GM19328 (cell line): ENCODE results near the gene DAAM1.

Experiments used
- ATAC-seq: cut with Tn5 transposase; IDR thresholded peaks from one replicate; pipeline ENCODE4 v1.9.1; 2021; ENCODE audit warnings: mild to moderate bottlenecking, moderate library complexity; ENCODE audit not compliant: unreplicated experiment

DAAM1 gene

DNA sequence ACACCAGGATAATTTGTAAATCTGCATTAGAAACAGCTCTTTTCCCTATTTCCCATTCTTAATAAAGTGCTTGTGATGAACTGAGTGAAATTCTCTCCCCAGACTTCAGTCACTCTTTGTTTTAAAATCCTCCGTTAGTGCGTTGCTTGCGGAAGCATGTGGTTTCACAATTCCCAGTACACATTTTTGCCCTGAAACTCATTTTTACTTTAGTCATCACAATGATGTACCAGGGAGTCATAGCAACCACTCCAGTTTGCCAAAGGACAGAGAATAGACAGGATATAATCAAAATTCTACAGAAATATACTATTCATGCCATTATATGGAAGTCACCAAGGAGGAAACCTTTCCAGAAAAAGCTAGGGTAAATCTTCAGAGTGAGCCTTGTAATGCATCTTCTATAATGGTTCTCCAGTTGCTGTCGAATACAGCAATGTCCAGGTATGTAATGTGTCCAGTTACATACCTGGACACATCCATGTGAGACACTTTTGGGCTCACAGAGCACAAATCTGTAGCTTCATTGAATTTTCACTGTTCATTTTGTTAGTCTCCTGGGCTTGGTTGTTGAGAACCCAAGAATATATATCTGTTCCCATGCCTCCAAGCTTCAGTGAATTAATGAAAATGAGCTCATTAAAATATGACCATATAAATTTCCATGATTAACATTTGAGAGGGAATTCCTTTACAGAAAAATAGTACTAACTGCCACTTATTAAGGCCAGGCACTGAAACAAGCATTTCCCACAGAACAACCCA, 219.0 kb downstream of the DAAM1 start:
- ATAC-seq: no peak

DNA sequence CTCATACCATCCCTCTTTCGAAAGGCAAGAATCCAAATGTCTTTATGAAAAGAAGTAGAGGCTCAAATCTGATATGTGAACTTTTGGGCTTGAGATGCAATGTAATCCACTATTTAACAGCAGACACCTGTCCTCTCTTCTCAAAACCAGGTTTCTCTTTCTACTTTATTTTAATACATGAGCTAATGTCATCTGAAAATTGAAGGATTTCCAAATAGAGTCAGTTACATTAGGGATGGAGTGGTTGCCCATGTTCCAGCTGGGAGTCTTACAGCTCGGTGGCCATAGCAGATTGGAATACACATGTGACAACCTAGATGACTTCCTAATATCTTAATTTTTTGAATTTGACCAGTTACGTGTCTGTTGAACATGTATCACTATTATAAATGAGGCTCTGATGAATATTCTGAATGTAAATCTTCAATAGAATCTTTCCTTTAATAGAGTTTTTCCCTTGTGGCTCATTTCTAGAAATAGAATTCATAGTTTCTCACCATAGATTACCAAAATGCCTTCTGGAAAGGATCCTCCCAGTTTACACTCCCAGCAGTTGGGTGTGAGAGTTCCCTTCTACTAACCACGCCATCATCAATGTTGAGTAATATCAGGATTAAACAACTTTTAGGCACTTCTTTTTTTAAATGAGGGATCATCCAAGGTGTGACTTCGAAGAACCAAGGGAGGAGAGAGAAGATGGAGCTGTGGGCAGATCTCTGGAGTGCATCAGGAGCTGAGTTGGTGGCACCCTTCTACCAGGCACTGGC, 227.6 kb downstream of the DAAM1 start:
- no peak for ATAC-seq

DNA sequence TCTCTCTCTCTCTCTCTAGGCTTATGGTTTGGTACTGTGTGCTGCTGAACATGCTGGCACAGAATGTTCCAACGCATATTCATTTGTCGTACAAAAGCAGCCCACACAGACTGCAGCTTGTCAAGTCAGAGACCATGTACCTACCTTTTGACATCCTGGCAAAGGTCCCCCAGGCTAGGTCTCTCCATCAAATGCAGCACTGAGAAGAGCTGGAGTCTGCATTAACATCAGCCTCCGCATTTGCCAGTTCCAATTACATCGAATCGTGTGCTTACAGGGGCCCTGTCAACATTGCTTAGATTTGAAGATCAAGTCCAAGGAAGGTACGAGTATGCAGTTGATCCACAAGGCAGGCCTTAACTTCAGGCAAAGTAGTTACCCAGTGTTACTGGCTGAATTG, 228.8 kb downstream of the DAAM1 start:
- no peak for ATAC-seq

DNA sequence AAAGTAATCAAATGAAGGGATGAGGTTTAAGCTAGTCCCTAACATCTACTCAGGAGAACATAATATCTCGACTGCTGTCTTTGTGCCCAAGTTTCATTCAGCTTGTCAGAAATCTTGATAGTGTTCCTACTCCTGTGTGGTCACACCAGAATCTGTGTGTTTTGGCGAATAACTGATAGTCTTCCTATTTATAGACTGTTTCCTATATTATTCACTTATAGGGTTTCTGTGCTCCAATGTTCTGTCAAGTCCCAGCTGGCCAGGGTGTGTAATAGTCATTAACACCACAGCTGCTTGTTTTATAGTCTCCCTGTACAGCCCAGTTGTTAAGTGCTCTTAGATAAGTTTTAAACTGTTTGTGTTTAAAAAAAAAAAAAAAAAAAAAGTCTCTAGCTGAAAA, 230.8 kb downstream of the DAAM1 start:
- no peak for ATAC-seq
